Suprapubic skin (tissue), 4 donors: ENCODE measurements around the gene MPPE1. TPM values are rescaled to one million over a fixed set of nuclear protein-coding genes. Genes with fewer than 3 reads are reported as not detected.

Experiments used
- DNase-seq, 2 donors: peaks; one replicate each; pipeline ENCODE4 v3.0.0-alpha.2; 2019; ENCODE audit warnings: low spot score in 2 of 2
- H3K27ac ChIP-seq: fragments of 200-600 bp; sonication (generic); one replicate; pipeline ENCODE4 v1.5.1; 2019
- H3K27me3 ChIP-seq: fragments of 200-600 bp; sonication (generic); one replicate; pipeline ENCODE4 v1.5.1; 2019
- H3K36me3 ChIP-seq: fragments of 200-600 bp; sonication (generic); one replicate; pipeline ENCODE4 v1.5.1; 2019
- H3K4me1 ChIP-seq: fragments of 200-600 bp; sonication (generic); one replicate; pipeline ENCODE4 v1.5.1; 2019
- H3K4me3 ChIP-seq: fragments of 200-600 bp; sonication (generic); one replicate; pipeline ENCODE4 v1.5.1; 2019; ENCODE audit warnings: mild to moderate bottlenecking
- H3K9me3 ChIP-seq: fragments of 200-600 bp; sonication (generic); one replicate; pipeline ENCODE4 v1.5.1; 2019
- EP300 ChIP-seq: sonication (generic); formaldehyde crosslinking; IDR thresholded peaks from one replicate; pipeline ENCODE4 v1.6.1; 2017; ENCODE audit warnings: antibody characterized with exemption
- POLR2A ChIP-seq, 2 donors: fragments of 450-650 bp; IDR thresholded peaks; one replicate each; pipeline ENCODE4 v1.6.1; 2017; ENCODE audit warnings: antibody characterized with exemption in 2 of 2, mild to moderate bottlenecking in 2 of 2, moderate library complexity in 2 of 2
- POLR2AphosphoS5 ChIP-seq, 3 donors: sonication (generic); formaldehyde crosslinking; IDR thresholded peaks; one replicate each; pipeline ENCODE4 v1.6.1; 2017; ENCODE audit warnings: antibody characterized with exemption in 3 of 3
- WGBS: methylation state at CpG from one replicate; pipeline ENCODE4 v1.1.5; 2018; 5-methylcytosine and 5-hydroxymethylcytosine counted together
- total RNA-seq, 4 donors: library from RNA; depleted of rRNA; stranded (reverse); fragments of >200 nt; gene quantifications; one replicate each; pipeline ENCODE4 v1.1.0, GENCODE V29; 2016
- TF ChIP-seq, protein P1 (sequence below), 2 donors: fragments of 200-600 bp in 1 of 2; fragments of 450-650 bp in 1 of 2; sonication (generic) in 1 of 2; IDR thresholded peaks; one replicate each; pipeline ENCODE4 v1.5.1; 2016 to 2019; ENCODE audit warnings: antibody characterized with exemption in 2 of 2, mild to moderate bottlenecking in 1 of 2, moderate library complexity in 1 of 2

MPPE1 gene
- total RNA-seq, 4 donors from 2014 or later, result 28.2 to 84.2 (median 40.3) TPM

DNA sequence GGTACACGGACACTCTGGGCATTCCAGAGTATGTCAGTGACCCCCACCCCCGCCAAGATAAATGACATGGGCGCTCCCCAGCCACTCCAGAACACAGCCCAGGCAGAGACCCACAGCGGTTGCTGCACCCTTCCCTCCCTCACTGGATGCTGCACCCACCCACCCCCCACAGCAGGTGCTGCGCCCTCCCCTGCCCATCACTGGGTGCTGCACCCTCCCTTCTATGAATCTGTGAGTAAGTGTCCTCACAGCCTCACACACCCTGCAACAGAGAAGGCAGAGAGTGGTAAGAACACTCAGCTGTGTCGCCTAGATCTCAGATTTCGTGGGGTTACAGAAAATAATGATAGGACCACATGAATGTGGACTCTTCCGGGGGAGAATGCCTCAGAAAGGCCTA lies 33.4 kb downstream of the MPPE1 start:
- H3K9me3 ChIP-seq, result no peaks in the 10 kb centered on the region
- no peaks in the 10 kb centered on the region for H3K27me3 ChIP-seq
- no peak overlapping the region for H3K4me3 ChIP-seq
- 91% methylated on average over 8 of the region's 8 CpGs for WGBS
- peaks cover 31% of the 10 kb centered on the region for H3K36me3 ChIP-seq
- H3K4me1 ChIP-seq, result no peaks in the 10 kb centered on the region
- H3K27ac ChIP-seq, result no peak overlapping the region
- TF ChIP-seq EP300 (no peak), POLR2AphosphoS5 (IDR thresholded peaks at IDR 0.05) (no peak), POLR2A (IDR thresholded peaks at IDR 0.05) (no peak)
- TF ChIP-seq, protein P1, sequence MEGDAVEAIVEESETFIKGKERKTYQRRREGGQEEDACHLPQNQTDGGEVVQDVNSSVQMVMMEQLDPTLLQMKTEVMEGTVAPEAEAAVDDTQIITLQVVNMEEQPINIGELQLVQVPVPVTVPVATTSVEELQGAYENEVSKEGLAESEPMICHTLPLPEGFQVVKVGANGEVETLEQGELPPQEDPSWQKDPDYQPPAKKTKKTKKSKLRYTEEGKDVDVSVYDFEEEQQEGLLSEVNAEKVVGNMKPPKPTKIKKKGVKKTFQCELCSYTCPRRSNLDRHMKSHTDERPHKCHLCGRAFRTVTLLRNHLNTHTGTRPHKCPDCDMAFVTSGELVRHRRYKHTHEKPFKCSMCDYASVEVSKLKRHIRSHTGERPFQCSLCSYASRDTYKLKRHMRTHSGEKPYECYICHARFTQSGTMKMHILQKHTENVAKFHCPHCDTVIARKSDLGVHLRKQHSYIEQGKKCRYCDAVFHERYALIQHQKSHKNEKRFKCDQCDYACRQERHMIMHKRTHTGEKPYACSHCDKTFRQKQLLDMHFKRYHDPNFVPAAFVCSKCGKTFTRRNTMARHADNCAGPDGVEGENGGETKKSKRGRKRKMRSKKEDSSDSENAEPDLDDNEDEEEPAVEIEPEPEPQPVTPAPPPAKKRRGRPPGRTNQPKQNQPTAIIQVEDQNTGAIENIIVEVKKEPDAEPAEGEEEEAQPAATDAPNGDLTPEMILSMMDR (IDR thresholded peaks at IDR 0.05), result no peak
- no peak for DNase-seq

DNA sequence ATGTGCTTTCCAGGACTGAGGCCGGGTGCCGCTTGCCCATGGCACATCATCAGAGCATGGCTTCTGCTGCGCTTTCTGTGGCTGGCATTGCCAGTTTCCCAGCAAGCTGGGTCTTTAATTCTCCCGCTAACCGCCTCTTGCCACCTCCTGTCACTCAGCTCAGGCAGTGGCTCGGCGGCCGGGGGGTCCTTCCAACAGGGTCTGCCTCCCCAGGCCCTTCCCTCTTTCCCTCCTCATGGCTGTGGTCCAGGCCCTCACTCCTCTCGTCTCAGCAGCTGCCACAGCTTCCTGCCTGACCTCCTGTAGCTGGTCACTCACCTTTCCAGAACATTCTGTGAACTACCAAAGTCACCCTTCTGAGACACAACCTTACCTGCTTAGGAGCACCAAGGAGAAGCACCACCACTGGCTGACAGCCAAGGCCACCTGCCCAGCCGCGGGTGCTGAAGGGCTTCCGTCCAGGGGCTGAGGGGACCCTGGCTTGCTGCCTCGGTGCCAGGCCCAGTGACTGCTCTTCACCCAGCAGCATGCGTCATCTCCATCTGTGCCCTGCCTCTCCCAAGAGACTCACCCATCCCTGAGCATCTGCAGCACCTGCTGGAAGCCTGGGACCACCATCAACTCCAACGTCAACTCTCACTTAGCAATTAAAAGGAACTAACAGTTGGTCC lies 34.3 kb downstream of the MPPE1 start:
- Histone ChIP-seq H3K27ac (no peak overlapping the region), H3K9me3 (no peaks in the 10 kb centered on the region), H3K4me1 (no peaks in the 10 kb centered on the region), H3K4me3 (no peak overlapping the region), H3K27me3 (no peaks in the 10 kb centered on the region), H3K36me3 (peaks cover 32% of the 10 kb centered on the region)
- no peak for TF ChIP-seq POLR2AphosphoS5 (IDR thresholded peaks at IDR 0.05)
- TF ChIP-seq POLR2A (IDR thresholded peaks at IDR 0.05), result no peak
- TF ChIP-seq, protein P1 (IDR thresholded peaks at IDR 0.05), result no peak
- no peak for TF ChIP-seq EP300
- WGBS, result 85% methylated on average over 15 of the region's 15 CpGs
- no peak for DNase-seq

DNA sequence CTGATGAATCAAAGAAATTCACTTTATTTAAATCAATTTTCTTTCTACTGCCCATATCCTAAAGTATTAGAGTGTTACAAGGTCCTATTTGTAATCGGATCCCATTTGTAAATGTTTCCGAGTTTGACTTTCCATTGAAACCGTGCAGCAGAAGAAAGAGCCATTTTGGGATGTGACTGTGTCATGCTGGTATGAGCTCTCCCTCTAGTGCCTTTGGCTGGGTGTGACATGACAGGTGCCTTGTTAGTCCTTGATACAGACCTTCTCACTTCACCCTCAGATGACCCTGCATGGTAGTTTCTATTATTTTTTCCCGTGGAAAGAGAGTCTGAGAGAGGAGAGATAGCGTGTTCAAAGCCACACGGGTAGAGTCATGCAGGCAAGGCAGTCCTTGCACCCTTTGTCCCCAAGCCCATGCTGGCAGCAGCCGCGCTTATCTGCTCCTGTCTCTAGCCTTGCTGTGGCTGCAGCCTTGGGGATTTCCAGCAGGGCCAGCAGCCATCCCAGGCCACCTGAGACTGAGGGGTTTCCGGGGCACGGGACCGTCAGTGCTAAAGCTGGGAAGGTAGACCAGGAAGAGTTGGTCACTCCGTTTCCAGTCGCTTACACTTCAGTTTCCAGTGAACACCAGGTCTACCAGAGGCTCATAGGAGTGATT lies 35.5 kb downstream of the MPPE1 start:
- Histone ChIP-seq H3K36me3 (peaks cover 32% of the 10 kb centered on the region), H3K27me3 (no peaks in the 10 kb centered on the region), H3K4me3 (no peak overlapping the region), H3K27ac (no peak overlapping the region), H3K4me1 (no peaks in the 10 kb centered on the region), H3K9me3 (no peaks in the 10 kb centered on the region)
- TF ChIP-seq, protein P1 (IDR thresholded peaks at IDR 0.05), result no peak
- TF ChIP-seq EP300 (no peak), POLR2AphosphoS5 (IDR thresholded peaks at IDR 0.05) (no peak), POLR2A (IDR thresholded peaks at IDR 0.05) (no peak)
- 76% methylated on average over 13 of the region's 13 CpGs for WGBS
- peak in 1 of 2 donors; percentile 31 for DNase-seq

DNA sequence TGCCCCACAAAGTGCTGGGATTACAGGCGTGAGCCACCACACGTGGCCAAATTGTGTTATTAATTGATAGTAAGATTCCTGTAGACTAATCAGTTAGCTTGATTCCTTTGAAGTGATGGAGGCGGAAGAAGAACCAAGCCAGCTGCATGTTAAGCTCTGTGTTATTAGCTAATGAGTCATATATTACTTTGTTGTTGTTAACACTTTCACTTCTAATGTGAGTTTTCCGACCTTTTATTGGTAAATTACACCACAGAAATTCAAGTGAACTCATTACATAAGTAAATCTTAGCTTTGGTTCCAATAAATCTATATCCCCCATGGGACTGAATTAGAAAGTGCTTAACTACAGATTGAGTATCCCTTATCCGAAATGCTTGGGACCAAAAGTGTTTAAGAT lies 36.6 kb downstream of the MPPE1 start:
- Histone ChIP-seq H3K4me3 (no peak overlapping the region), H3K4me1 (no peaks in the 10 kb centered on the region), H3K36me3 (peaks cover 28% of the 10 kb centered on the region), H3K9me3 (no peaks in the 10 kb centered on the region), H3K27ac (no peak overlapping the region), H3K27me3 (no peaks in the 10 kb centered on the region)
- DNase-seq, result no peak
- TF ChIP-seq EP300 (no peak), POLR2AphosphoS5 (IDR thresholded peaks at IDR 0.05) (no peak)
- WGBS, result 59% methylated on average over 5 of the region's 5 CpGs

DNA sequence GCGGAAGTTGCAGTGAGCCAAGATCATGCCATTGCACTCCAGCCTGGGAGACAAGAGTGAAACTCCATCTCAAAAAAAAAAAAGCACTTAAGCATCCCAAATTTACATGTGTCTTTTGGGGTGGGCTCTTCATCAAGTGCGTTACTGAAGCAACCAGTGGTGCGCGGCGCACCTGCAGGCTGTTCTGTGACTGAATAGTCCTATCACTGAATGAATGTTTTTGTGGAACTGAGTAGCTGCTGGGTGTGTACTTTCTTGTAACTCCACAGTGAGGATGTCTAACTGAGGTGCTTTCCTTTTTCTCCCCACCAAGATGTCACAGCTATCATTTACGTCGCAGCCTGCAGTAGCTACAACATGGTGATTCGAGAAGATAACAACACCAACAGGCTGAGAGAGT lies 39.9 kb downstream of the MPPE1 start:
- Histone ChIP-seq H3K9me3 (no peaks in the 10 kb centered on the region), H3K4me3 (no peak overlapping the region), H3K4me1 (no peaks in the 10 kb centered on the region), H3K27ac (no peak overlapping the region), H3K27me3 (no peaks in the 10 kb centered on the region), H3K36me3 (peaks cover 10% of the 10 kb centered on the region)
- DNase-seq, result no peak
- 95% methylated on average over 8 of the region's 8 CpGs for WGBS
- TF ChIP-seq EP300 (no peak), POLR2AphosphoS5 (IDR thresholded peaks at IDR 0.05) (no peak), POLR2A (IDR thresholded peaks at IDR 0.05) (no peak)
- TF ChIP-seq, protein P1 (IDR thresholded peaks at IDR 0.05), result no peak
